Measurements from ENCODE around the gene EDAR. TPM values are rescaled to one million over a fixed set of nuclear protein-coding genes. Genes with fewer than 3 reads are reported as not detected.

EDAR gene
- total RNA-seq, 2 donors from 2014 or later, result not detected

GRCh38 chr2:108956375-108956774 is 32.6 kb downstream of the EDAR start:
- Histone ChIP-seq H3K27me3 (replicated peaks; ENCODE audit: insufficient read depth) (no peaks in the 10 kb centered on the region), H3K4me1 (ENCODE audit: control insufficient read depth in 1 of 2, low read depth in 2 of 2) (no peaks in the 10 kb centered on the region), H3K27ac (no peak overlapping the region), H3K36me3 (no peaks in the 10 kb centered on the region), H3K4me3 (no peak overlapping the region), H3K9me3 (no peaks in the 10 kb centered on the region)
- TF ChIP-seq CTCF (IDR thresholded peaks at IDR 0.05), result no peak
- ATAC-seq (ENCODE audit: insufficient number of reproducible peaks, low FRiP score, low read depth) (no peak), DNase-seq (ENCODE audit: low spot score) (no peak)

GRCh38 chr2:108950369-108951135 is 38.5 kb downstream of the EDAR start:
- H3K36me3 ChIP-seq, result no peaks in the 10 kb centered on the region
- DNase-seq (ENCODE audit: low spot score) (no peak), ATAC-seq (ENCODE audit: insufficient number of reproducible peaks, low FRiP score, low read depth) (no peak)
- TF ChIP-seq CTCF (IDR thresholded peaks at IDR 0.05), result no peak
- H3K4me3 ChIP-seq, result no peak overlapping the region
- no peaks in the 10 kb centered on the region for H3K9me3 ChIP-seq
- H3K27ac ChIP-seq, result no peak overlapping the region
- no peaks in the 10 kb centered on the region for H3K27me3 ChIP-seq (replicated peaks; ENCODE audit: insufficient read depth)
- H3K4me1 ChIP-seq (ENCODE audit: control insufficient read depth in 1 of 2, low read depth in 2 of 2), result peaks cover 3 to 4% of the 10 kb centered on the region in 2 donors

GRCh38 chr2:108949316-108950239 is 39.4 kb downstream of the EDAR start:
- TF ChIP-seq CTCF (IDR thresholded peaks at IDR 0.05), result no peak
- no peak for ATAC-seq (ENCODE audit: insufficient number of reproducible peaks, low FRiP score, low read depth)
- Histone ChIP-seq H3K27me3 (replicated peaks; ENCODE audit: insufficient read depth) (no peaks in the 10 kb centered on the region), H3K4me1 (ENCODE audit: control insufficient read depth in 1 of 2, low read depth in 2 of 2) (peaks cover 3 to 12% of the 10 kb centered on the region in 2 donors), H3K9me3 (no peaks in the 10 kb centered on the region), H3K36me3 (no peaks in the 10 kb centered on the region), H3K27ac (no peak overlapping the region), H3K4me3 (no peak overlapping the region)
- no peak for DNase-seq (ENCODE audit: low spot score)

GRCh38 chr2:108947271-108947907 is 41.6 kb downstream of the EDAR start:
- Histone ChIP-seq H3K27ac (no peak overlapping the region), H3K27me3 (replicated peaks; ENCODE audit: insufficient read depth) (no peaks in the 10 kb centered on the region), H3K36me3 (no peaks in the 10 kb centered on the region), H3K4me1 (ENCODE audit: control insufficient read depth in 1 of 2, low read depth in 2 of 2) (peaks cover 3 to 12% of the 10 kb centered on the region in 2 donors), H3K4me3 (no peak overlapping the region), H3K9me3 (no peaks in the 10 kb centered on the region)
- TF ChIP-seq CTCF (IDR thresholded peaks at IDR 0.05), result no peak
- ATAC-seq (ENCODE audit: insufficient number of reproducible peaks, low FRiP score, low read depth) (no peak), DNase-seq (ENCODE audit: low spot score) (no peak)

- no peak for TF ChIP-seq CTCF (IDR thresholded peaks at IDR 0.05)
- no peak for DNase-seq (ENCODE audit: low spot score)
These were observed 42.6 kb downstream of the EDAR start for GRCh38 chr2:108946442-108946841.

More at GRCh38 chr2:108946442-108946841, 42.6 kb downstream of the EDAR start:
- ATAC-seq (ENCODE audit: insufficient number of reproducible peaks, low FRiP score, low read depth), result no peak
- no peak overlapping the region for H3K27ac ChIP-seq
- no peak overlapping the region for H3K4me3 ChIP-seq
- H3K36me3 ChIP-seq, result no peaks in the 10 kb centered on the region
- no peaks in the 10 kb centered on the region for H3K9me3 ChIP-seq
- H3K4me1 ChIP-seq (ENCODE audit: control insufficient read depth in 1 of 2, low read depth in 2 of 2), result peaks cover 3 to 12% of the 10 kb centered on the region in 2 donors
- H3K27me3 ChIP-seq (replicated peaks; ENCODE audit: insufficient read depth), result no peaks in the 10 kb centered on the region

Measured in thoracic aorta (tissue), 2 donors.